ENCODE data around the gene PPIH. TPM values are rescaled to one million over a fixed set of nuclear protein-coding genes. Genes with fewer than 3 reads are reported as not detected.

PPIH gene
- total and polyA plus RNA-seq, 10 of the 15 experiments (the other 5 are each of a cell fraction or from before 2014, with no cell fraction given): 75.1 to 172 (median 122) TPM

DNA sequence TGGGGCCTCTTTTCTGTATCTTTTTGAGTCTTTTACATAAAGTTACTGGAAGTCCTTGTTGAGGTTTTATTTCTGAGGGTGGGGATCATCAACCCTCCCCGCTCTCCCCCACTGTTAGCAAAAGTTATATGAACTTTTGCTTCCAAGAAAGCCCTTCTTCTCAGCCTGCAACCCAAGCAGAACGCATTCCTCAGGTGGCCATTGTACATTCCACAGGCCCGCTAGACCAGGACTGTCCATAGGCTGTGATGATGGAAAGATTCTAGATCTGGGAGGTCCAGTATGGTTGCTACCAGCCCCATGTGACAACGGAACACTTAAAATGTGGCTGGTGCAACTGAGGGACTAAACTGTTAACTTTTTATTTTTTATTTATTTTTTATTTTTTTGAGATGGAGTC lies 12.2 kb downstream of the PPIH start (continued):
- TF ChIP-seq, protein P1, sequence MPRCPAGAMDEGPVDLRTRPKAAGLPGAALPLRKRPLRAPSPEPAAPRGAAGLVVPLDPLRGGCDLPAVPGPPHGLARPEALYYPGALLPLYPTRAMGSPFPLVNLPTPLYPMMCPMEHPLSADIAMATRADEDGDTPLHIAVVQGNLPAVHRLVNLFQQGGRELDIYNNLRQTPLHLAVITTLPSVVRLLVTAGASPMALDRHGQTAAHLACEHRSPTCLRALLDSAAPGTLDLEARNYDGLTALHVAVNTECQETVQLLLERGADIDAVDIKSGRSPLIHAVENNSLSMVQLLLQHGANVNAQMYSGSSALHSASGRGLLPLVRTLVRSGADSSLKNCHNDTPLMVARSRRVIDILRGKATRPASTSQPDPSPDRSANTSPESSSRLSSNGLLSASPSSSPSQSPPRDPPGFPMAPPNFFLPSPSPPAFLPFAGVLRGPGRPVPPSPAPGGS (IDR thresholded peaks at IDR 0.05; ENCODE audit: borderline replicate concordance, insufficient read depth, low read depth, low read length, poor library complexity, severe bottlenecking): no peak
- TF ChIP-seq, protein P2, sequence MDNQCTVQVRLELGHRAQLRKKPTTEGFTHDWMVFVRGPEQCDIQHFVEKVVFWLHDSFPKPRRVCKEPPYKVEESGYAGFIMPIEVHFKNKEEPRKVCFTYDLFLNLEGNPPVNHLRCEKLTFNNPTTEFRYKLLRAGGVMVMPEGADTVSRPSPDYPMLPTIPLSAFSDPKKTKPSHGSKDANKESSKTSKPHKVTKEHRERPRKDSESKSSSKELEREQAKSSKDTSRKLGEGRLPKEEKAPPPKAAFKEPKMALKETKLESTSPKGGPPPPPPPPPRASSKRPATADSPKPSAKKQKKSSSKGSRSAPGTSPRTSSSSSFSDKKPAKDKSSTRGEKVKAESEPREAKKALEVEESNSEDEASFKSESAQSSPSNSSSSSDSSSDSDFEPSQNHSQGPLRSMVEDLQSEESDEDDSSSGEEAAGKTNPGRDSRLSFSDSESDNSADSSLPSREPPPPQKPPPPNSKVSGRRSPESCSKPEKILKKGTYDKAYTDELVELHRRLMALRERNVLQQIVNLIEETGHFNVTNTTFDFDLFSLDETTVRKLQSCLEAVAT (IDR thresholded peaks at IDR 0.05): no peak
- TF ChIP-seq TCF12 (IDR thresholded peaks at IDR 0.05; ENCODE audit: low read depth, low read length) (no peak), WRNIP1 (IDR thresholded peaks at IDR 0.05; ENCODE audit: borderline replicate concordance, low read depth, low read length) (no peak), STAT1 (conservative IDR thresholded peaks at IDR 0.05) (no peak)

DNA sequence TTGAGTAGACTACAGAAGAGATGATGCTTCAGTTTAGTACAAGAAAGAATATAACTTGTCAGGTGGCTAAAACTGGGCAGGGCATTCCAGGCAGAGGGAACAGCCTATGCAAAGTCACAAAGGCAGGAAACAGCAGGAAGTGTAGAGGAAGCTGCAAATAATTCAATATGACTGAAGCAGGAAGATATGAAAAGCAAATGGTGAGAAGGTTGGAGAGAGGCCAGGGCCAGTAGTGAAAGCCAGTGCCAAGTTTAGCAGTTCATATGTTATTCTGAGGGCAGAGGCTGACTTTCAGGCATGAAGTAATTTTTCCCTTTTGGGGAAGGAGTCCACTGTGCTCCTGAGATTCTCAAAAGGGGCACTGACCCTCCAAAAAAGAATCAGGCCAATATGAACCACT lies 16.0 kb downstream of the PPIH start:
- ATAC-seq (no peak), FAIRE-seq (no peak), DNase-seq (ENCODE audit: low read depth, low spot score) (no peak)
- Histone ChIP-seq H3K79me2 (ENCODE audit: control insufficient read depth, insufficient read depth, low read length) (no peaks in the 10 kb centered on the region), H3K9ac (ENCODE audit: control insufficient read depth, insufficient read depth, low read length) (no peak overlapping the region), H3K4me2 (ENCODE audit: control insufficient read depth, insufficient read depth) (no peak overlapping the region), H2AFZ (ENCODE audit: control insufficient read depth, low read depth, low read length) (no peak overlapping the region), H4K20me1 (ENCODE audit: control insufficient read depth, insufficient read depth) (no peaks in the 10 kb centered on the region), H3K9me3 (replicated peaks; ENCODE audit: control insufficient read depth, insufficient read depth, low read length) (no peaks in the 10 kb centered on the region), H3K4me3 (no peak overlapping the region), H3K27me3 (replicated peaks in 1 of 2; ENCODE audit: control insufficient read depth in 2 of 2, insufficient read depth in 2 of 2, low read length in 1 of 2) (no peaks in the 10 kb centered on the region), H3K27ac (ENCODE audit: control insufficient read depth, insufficient read depth) (no peak overlapping the region), H3K4me1 (ENCODE audit: control insufficient read depth, insufficient read depth, low read length) (no peaks in the 10 kb centered on the region), H3K36me3 (ENCODE audit: control insufficient read depth in 2 of 2, insufficient read depth in 2 of 2, low read length in 1 of 2) (peaks cover 3 to 11% of the 10 kb centered on the region in 2 experiments)
- BruUV-seq (replicated peaks): no TSS peak
- POLR2A ChIA-PET: no interaction called here
- SMC1A ChIA-PET (ENCODE audit: uncharacterized antibody, unreplicated experiment): interaction anchor here (1.3 kb wide), 1 partner anchor 15 kb away, joined by 3 read pairs; no protein-coding TSS in a partner anchor
- RAD21 ChIA-PET (ENCODE audit: unreplicated experiment): interaction anchor here (1.3 kb wide), 1 partner anchor 16 kb away, joined by 3 read pairs; no protein-coding TSS in a partner anchor
- TF ChIP-seq MYC (IDR thresholded peaks at IDR 0.05; ENCODE audit: insufficient read depth, insufficient read length, insufficient replicate concordance, low read length, severe bottlenecking) (no peak), MXI1 (IDR thresholded peaks at IDR 0.05; ENCODE audit: low read depth, low read length) (no peak)
- CTCF ChIA-PET: no interaction called here
- in situ Hi-C loops (cut with MboI): no loop called here
- intact Hi-C loops (cut with micrococcal nuclease; ENCODE audit: unreplicated experiment): no loop called here
